ENCODE measurements around the gene MBD3L5.
A peak's percentile ranks its signal among the peaks of the same experiment; 100 is the strongest.
"Not testable (repeated sequence)": the region's sequence is repeated elsewhere in the genome, so short reads cannot be mapped to it uniquely, and the experiment has no call there.

MBD3L5 gene

GRCh38 chr19:7030278-7030677, at the start of gene MBD3L5:
Gene MBD3L5, plus strand, starts transcription at chr19:7030578. Its CDS starts 34 bp downstream, at chr19:7030612.
- not testable (repeated sequence) for DNase-seq

- DNase-seq, result no peak
Observed at GRCh38 chr19:6983448-6983847, 46.9 kb upstream of the MBD3L5 start.

- DNase-seq, result no peak
Observed at GRCh38 chr19:6987850-6988249, 42.5 kb upstream of the MBD3L5 start.

- no peak for DNase-seq
Observed at GRCh38 chr19:6988257-6988656, 42.1 kb upstream of the MBD3L5 start.

GRCh38 chr19:6995054-6995453, 35.3 kb upstream of the MBD3L5 start:
- DNase-seq, result no peak

- no peak for DNase-seq
Observed at GRCh38 chr19:6996810-6997209, 33.6 kb upstream of the MBD3L5 start.

GRCh38 chr19:6997679-6998445, 32.5 kb upstream of the MBD3L5 start:
- peak in 2 of 6 experiments; percentile 12 to 16 for DNase-seq

GRCh38 chr19:6999933-7000332, 30.4 kb upstream of the MBD3L5 start:
- no peak for DNase-seq

- DNase-seq, result no peak
Observed at GRCh38 chr19:7000333-7000732, 30.0 kb upstream of the MBD3L5 start.

- no peak for DNase-seq
Observed at GRCh38 chr19:7000816-7001215, 29.6 kb upstream of the MBD3L5 start.

- DNase-seq, result peak in 2 of 6 experiments; percentile 26 to 61
Observed at GRCh38 chr19:7004313-7004931, 26.0 kb upstream of the MBD3L5 start.

- no peak for DNase-seq
Observed at GRCh38 chr19:7006135-7006704, 24.2 kb upstream of the MBD3L5 start.

GRCh38 chr19:7007859-7008258, 22.5 kb upstream of the MBD3L5 start:
- no peak for DNase-seq

- no peak for DNase-seq
Observed at GRCh38 chr19:7010722-7011593, 19.4 kb upstream of the MBD3L5 start.

GRCh38 chr19:7013678-7014077, 16.7 kb upstream of the MBD3L5 start:
- DNase-seq, result no peak

- no peak for DNase-seq
Observed at GRCh38 chr19:7018828-7019227, 11.6 kb upstream of the MBD3L5 start.

- not testable (repeated sequence) for DNase-seq
Observed at GRCh38 chr19:7021331-7021730, 9.0 kb upstream of the MBD3L5 start, which contains the start of gene MBD3L2B. Gene MBD3L2B, minus strand, starts transcription at chr19:7021431. Its CDS starts 34 bp downstream, at chr19:7021397.

- DNase-seq, result not testable (repeated sequence)
Observed at GRCh38 chr19:7028790-7029189, 1.6 kb upstream of the MBD3L5 start.

GRCh38 chr19:7040079-7040478, 9.7 kb downstream of the MBD3L5 start, which contains the start of gene MBD3L4:
Gene MBD3L4, minus strand, starts transcription at chr19:7040179. Its CDS starts 35 bp downstream, at chr19:7040144.
- DNase-seq, result not testable (repeated sequence)

- DNase-seq, result not testable (repeated sequence)
Observed at GRCh38 chr19:7041563-7041962, 11.2 kb downstream of the MBD3L5 start.

- not testable (repeated sequence) for DNase-seq
Observed at GRCh38 chr19:7049021-7049420, 18.6 kb downstream of the MBD3L5 start, which contains the start of gene MBD3L2. Gene MBD3L2, plus strand, starts transcription at chr19:7049321. Its CDS starts 53 bp downstream, at chr19:7049374.

- DNase-seq, result not testable (repeated sequence)
Observed at GRCh38 chr19:7051421-7051820, 21.0 kb downstream of the MBD3L5 start.

GRCh38 chr19:7052896-7053295, 22.5 kb downstream of the MBD3L5 start:
- DNase-seq, result not testable (repeated sequence)
